DMS114 treated with DMSO at 0.1 percent for 48 hours (cell line): ENCODE results near the gene ZNF202.
A peak's percentile ranks its signal among the peaks of the same experiment; 100 is the strongest.
"Not testable (repeated sequence)": the region's sequence is repeated elsewhere in the genome, so short reads cannot be mapped to it uniquely, and the experiment has no call there.

Experiments
- DNase-seq: peaks from one replicate; lab custom pipeline; 2025; ENCODE audit not compliant: unreplicated experiment; lab: John Stamatoyannopoulos, UW

ZNF202 gene

DNA sequence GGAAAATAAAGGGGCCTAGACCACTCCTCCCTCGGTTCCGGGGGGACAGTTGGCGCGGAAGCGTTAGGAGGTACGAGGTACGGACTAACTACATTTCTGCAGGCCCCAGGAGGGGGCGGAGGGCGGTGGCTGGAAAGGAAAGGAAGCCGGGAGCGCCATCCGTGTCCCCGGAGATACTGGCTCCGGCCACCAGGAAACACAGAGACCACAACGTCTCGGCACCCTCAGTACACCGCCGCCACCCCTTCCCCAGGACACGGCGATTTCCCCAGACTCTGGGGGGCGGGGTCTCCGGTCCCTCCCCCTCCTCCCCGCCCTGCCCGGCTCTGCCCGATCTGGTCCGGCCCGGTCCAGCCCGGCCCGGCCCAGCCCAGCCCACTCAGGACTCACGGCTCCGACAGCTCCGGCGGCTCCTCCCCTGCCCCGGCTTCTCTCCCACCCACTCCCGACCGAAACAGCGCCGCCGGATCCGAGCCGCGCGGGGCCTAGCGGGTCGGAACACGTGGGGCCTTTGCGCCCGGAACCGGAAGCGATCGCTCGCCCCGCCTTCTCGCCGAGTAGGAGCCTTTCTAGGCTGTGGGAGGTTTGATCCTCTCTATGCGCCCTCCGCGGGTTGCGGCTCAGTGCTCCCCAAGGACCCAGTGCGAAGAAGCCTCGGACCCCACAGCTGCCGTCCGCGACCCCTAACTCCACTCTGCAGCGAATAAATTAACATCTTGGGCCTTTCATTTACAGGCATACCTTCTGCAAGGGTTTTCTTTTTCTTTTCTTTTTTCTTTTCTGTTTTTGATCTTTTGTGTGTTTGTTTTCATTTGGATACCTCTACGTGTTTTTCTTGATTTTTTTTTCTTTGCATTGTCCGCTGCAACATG lies at the start of gene ZNF202:
Gene ZNF202, minus strand, starts transcription at position 502 of the 872 bp plus-strand sequence. CDS start 10,772 bp downstream, outside the sequence.
- DNase-seq = peak; percentile 55

DNA sequence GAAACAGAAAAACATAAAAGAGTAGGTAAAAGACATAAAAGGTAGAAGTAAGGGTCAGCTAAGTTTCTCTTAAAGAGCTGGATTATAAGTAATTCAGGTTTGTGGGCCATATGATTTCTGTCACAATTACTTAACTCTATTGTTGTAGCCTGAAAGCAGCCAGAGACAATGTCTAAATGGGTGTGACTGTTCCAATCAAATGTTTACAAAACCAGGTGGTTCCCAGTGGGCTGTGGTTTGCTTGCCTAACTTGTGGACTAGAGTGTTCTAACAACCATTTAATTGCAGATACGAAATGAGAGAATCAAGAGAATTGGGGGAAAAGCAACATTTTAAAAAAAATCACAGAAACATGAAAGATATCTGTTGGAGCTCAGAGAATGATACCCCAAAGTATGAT lies 42.1 kb upstream of the ZNF202 start:
- no peak for DNase-seq

DNA sequence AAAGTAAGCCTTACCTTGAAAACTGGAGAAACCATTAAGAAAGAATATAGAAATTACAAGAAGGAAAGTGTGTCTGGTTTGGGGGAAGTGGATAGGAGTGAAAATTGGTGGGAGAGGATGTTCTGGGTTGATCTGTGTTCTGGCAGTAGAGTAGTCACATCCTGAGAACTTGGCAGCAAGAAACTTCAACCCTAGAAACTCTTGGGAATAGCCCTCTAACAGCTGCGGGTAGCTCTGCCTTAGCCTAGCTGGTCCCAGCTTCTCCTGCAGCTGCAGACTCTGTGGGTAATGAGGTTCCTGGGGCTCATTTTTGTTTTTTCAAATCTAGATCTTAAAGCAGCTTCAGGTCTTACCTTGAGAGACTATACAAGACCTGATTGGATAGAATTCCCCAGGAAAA lies 37.1 kb upstream of the ZNF202 start:
- DNase-seq = no peak

DNA sequence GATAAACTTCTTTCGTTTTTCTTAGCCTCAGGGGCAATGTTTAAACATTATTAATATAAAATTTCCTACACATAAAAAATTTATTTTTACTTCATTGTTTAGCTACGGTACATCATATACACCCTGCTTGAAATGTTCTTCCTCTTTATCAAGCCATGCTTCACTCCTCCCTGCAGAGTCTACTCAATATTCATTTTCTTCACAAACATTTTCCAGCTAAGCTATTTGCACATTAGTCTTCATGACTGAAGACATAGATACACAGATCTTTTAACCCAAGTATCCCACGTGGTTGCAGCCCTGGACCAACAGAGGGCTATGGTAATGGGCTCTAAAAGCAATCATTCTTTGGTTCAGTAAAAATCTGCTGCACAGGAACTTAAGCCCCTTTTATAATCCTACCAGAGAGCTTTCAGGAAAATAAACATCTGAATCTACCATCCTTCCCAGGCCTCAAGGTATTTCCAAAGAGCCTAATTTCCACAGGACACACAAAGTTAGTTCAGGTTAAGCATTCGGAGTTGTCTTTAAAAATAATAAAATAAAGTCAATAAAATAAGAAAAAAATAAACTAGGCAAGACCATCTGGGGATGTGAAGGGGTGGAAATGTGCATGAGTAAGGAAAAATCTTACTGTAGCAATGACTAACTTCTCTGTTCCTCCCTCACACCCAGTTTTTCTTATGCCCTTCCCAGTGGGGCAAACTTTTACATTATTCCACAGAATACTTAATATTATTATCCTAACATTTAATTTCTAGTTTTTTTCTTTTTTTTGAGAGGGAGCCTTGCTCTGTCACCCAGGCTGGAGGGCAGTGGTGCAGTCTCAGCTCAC lies 34.5 kb upstream of the ZNF202 start:
- no peak for DNase-seq

DNA sequence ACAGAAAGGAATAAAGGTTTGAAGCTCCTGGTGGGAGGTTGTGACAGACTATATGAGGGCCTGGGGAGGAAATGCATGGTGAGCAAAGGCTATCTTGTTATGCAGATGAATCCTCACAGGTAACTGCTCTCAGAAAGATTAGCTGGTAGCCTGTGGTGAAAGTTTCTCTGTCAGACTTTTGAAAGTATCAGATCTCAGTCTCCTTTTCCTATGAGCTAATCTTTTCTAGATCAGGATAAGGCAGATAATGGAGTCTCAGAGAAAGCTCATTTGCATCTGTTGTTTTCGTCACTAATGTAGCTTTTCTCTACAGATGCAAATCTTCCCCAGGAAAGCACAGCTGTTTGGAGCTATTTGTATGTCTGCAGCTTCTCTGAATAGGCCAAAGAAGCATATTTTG lies 33.8 kb upstream of the ZNF202 start:
- no peak for DNase-seq

DNA sequence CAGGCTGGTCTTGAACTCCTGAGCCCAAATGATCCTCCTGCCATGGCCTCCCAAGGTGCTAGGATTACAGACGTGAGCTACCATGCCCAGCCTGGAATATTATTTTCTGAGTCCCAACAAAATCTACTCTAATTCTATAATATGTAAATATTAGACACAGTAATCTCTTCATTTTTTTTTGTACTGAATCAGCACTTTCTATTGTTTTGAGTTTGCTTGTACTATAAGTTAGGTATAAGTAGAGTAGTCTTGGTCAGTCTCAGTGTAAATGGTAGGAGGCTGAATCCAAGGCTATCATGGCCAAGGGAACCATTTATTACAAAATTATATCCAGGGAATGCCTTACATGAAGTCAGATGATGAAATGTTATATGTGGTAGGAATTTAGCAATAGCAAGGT lies 32.5 kb upstream of the ZNF202 start:
- no peak for DNase-seq

DNA sequence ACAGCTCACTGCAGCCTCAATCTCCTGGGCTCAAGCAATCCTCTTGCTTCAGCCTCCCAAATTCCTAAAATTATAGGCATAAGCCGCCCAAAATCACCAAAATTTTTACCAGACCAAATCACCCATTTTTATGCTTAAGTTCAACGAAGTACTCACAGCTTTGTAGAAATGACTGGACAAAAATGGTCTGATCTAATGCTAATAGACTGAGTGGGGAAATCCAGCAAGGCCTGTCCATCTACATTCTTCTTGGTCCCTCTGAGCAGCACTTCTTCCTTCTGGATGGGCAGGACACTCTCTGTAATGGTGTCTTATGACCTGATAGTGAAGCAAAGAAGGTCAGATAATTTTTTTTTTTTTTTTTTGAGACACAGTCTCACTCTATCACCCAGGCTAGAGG lies 31.6 kb upstream of the ZNF202 start:
- no peak for DNase-seq

DNA sequence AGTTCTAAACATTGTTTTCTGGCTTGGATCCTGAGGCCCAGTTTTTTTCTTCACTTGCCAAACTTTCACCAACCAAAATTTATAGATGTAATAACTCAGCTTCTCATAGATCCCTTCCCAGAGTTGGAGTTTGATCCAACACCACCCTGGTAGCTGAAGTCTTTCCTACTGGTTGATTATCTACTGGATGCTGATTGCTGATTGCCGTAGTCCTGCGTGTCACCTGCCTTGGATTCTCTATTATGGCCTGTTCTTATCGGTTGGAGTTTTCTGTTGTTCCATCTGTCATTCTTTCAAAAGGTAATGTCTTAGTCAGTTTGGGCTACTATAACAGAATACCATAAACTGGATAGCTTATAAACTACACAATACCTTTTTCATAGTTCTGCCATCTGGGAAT lies 30.2 kb upstream of the ZNF202 start:
- DNase-seq = no peak

DNA sequence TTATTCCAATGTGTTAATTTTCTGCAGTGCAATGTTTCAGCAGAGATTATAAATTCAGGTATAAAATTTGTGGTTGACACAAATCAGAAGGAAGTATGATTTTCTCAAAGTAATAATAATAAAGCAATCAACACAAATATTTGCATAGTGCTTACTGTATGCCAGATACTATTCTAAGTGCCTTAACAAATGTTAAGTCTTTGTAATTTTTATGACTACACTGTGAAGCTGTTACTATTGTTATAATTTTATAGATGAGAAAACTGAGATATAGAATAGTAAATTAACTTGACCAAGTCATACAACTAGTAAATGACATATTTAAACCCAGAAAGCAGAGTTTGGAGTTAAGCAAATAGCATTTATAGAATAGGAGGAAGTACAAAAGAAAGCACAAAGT lies 29.3 kb upstream of the ZNF202 start:
- no peak for DNase-seq

DNA sequence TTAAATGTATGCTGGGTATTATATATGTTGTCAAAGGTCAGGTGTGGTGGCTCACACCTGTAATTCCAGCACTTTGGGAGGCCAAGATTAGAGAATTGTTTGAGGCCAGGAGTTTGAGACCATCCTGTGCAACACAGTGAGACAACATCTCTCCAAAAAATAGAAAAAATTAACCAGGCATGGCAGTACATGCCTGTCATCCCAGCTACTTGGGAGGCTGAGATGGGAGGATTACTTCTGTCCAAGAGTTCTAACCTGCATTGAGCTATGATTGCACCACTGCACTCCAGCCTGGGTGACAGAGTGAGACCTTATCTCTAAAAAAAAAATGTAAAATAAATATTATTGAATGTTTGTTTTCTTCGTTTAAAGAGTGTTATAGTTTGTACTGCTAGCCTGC lies 24.1 kb upstream of the ZNF202 start:
- no peak for DNase-seq

DNA sequence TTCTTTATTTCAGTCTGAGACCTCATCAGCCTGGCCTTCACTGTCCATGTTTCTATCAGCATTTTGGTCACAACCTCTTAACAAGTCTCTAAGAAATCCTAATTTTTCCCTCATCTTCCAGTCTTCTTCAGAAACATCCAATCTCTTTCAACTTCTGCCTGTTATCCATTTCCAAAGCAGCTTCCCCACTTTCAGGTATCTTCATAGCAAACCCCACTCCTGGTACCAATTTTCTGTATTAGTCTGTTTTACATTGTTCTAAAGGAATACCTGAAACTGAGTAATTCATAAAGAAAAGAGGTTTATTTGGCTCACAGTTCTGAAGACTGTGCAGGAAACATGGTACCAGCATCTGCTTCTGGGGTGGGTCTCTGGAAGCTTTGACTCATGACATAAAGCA lies 21.0 kb upstream of the ZNF202 start:
- no peak for DNase-seq

DNA sequence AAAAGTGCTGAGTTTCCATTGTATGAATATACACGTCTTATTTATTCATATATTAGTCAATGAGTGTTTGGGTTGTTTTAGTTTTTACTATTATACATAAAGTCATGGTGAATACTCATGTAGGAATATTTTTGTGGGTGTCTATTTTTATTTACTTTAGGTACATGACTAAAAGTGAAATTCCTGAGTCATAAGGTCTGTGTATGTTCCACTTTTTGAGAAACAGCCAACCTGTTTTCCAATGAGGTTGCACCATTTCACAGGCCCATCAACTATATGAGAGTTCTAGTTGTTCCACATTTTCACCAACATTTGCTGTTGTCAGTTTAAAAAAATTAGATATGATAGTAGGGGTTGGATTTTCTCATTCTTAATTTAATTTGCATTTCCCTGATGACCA lies 19.4 kb upstream of the ZNF202 start:
- DNase-seq = no peak

DNA sequence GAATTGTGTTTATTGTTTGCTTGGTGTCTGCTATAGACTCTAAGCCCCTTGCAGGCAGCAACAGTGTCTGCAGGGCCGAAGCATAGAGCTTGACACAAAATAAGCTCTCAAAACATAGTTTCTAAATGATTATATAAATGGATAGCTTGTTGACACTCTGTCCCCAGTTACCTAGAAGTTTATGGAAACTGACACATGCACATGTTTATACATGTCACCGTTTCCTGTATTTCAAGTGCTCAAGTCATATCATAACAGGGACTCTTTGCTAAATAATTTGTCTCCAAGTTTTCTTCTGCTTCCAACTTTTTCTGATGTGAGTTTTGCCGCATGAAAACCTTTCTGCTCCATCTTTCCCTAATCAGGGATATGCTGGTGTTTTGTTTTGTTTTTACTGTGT lies 16.5 kb upstream of the ZNF202 start:
- DNase-seq = no peak

DNA sequence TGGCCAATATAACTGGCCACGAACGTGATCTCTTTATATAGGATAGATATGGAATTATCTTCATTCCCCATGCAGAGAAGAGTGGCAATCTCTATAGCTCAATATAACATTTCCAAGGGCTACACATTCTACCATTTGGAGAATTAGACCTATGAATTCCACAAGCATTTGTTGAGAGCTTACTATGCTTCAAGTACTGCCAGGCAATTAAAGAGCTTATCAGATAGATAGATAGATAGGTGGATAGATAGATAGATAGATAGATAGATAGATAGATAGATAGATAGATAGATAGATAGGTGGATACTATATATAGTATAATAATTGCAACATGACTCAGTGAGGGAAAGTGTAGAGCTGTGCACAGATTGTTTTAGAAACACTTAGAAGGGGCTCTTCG lies 14.4 kb upstream of the ZNF202 start:
- no peak for DNase-seq

DNA sequence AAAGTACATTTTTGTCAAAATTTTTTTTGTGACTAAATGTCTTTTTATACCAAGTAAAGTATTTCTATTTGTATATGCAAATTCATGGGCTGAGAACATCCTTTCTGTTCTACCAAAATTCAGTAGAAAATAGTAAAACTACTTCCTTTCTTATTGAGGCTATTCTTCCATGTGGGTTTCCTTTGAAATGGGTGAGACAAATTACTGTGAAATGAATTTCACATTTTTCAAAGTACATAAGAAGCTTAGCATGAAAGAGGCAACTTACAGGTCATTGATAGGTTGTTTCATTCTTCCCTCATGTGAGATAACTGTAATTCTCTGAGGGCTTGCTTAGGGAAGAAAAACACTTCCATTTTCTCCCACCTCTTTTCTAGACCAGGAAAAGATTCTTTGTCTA lies 13.9 kb upstream of the ZNF202 start:
- no peak for DNase-seq

DNA sequence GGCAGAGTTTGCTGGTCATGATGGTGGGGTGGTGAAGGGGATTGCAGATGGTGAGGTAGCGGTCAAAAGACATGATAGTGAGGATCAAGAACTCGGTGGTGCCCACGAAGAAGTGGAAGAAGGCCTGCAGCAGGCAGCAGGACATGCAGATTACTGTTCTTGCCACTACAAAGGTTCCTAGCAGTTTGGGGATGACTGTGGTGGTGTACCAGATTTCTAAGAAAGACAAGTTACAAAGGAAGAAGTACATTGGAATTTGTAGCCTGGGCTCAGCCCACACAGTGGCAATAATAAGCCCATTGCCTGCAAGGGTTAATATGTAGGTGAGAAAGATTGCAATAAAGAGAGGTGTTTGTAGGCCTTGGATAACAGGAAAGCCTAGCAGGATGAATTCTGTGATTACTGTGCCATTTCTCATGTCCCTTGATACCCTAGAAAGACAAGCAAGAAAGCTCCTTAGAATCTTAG lies 12.7 kb upstream of the ZNF202 start, which contains the start of gene OR6X1:
Gene OR6X1, minus strand, starts transcription at position 418 of the 468 bp plus-strand sequence. Its CDS starts 0 bp downstream, at position 418.
- no peak for DNase-seq

DNA sequence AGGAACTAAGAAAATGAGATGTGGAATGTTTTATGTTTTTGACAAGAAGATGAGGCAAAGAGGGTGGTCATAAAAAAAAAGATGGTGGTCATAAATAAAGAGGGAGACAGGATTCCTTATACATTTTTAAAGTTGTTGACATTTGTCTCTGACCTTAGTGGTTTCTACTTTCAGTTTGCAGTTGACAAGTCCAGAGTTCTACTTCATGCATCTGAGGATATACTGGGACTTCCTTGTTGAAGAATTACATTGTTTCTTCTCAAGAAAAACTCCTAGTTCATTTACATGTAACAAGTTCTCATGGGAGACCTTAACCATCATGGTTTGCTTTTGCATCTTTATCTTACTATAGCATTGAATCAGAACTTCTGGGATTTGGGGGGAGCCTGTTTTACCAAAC lies 11.7 kb upstream of the ZNF202 start:
- DNase-seq = no peak

DNA sequence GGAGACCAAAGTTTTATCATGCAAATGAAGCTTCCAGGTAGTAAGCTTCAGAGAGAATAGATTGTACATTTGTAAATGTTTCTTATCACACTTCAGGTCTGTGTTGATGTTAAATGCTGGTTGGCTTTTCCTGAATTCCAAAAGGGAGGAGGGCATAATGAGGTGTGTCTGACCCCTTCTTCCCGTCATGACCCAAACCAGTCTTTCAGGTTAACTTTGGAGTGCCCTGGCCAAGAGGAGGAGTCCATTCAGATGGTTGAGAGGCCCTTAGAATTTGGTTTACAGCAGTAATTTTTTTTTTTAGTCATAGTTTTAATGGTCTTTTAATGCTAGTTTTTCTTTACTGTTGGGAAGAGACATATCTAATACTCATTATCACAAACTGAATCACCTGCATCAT lies 10.3 kb upstream of the ZNF202 start:
- no peak for DNase-seq

DNA sequence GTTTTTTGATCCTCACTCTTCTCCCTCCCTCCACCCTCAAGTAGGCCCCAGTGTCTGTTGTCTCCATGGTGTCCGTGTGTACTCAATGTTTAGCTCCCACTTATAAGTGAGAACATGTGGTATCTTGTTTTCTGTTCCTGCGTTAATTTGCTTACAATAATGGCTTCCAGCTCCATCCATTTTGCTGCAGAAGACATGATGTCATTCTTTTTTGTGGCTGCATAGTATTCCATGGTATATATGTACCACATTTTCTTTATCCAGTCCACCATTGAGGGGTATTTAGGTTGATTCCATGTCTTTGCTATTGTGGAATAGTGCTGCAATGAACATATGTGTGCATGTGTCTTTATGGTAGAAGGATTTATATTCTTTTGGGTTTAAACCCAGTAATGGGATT lies 6.9 kb upstream of the ZNF202 start:
- not testable (repeated sequence) for DNase-seq

DNA sequence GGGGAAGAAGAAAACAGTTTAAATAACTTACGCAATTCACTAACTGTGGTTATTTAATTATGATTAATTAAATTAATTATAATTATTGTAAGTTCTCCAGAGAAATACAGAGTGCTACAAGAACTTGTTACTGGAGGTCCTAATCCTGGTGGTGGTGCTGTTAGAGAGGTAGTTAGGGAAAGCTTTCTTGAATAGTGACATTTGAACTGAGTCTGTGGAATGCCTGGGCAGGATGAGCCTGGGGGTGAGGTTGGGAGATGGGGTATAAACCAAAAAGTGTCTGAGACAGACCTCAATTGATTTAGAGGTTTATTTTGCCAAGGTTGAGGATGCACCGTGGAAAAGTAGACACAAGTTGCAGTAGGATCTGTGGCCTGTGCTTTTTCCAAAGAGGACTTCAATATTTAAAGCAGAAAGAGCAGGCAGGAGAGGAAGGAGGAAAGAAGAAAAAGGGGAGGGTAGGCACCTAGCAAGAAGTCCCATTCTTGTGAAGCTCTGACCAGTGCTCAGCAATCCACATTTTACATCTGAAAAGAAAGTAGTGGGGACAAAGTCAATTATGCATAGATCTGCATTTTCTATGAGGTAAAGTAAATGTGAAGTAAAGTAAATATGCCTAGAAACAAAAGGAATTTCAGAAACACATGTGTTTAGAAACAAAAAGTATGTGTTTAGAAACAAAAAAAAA lies 4.4 kb upstream of the ZNF202 start:
- no peak for DNase-seq

DNA sequence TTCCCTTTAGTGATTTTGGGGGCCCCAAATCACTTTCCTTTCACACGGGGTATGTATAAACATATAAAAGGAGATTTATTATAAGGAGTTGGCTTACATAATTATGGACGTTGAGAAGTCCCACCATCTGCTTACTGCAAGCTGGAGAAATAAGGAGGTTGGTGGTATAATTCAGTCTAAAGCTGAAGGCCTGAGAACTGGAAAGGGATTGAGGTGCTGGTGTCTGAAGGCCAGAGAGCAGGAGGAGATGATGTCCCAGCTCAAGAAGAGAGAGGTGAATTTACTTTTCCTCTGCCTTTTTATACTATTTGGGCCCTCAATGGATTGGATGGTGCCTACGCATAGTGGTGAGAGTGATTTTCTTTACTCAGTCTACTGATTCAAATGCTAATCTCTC lies 1.3 kb upstream of the ZNF202 start:
- no peak for DNase-seq
